Camera-type eye (tissue), 1 donor: ENCODE measurements around the gene KCNA5. TPM values are rescaled to one million over a fixed set of nuclear protein-coding genes. Genes with fewer than 3 reads are reported as not detected.

Experiments
- total RNA-seq: library from RNA; depleted of rRNA; stranded (reverse); fragments of >200 nt; gene quantifications from one replicate; pipeline ENCODE4 v1.2.3, GENCODE V29; 2014

KCNA5 gene
- 24.7 TPM for total RNA-seq

GRCh38 chr12:5043589-5044419 is at the start of gene KCNA5:
Gene KCNA5 (plus strand): TSS chr12:5043879. CDS start chr12:5044148, 269 bp downstream.

Other genes starting within 250 kb of the KCNA5 start
- 4.3 TPM for gene KCNA1, start 134.0 kb upstream of the KCNA5 start, total RNA-seq